AG04450 (cell line): Measurements from ENCODE around the gene MYO1G. TPM values are rescaled to one million over a fixed set of nuclear protein-coding genes. Genes with fewer than 3 reads are reported as not detected.

Source experiments
- CTCF ChIA-PET: fragments of 300-600, 350-600 bp; formaldehyde crosslinking; extraction: SDS; loops from one replicate; lab custom pipeline; 2022; ENCODE audit warnings: antibody characterized with exemption, inconsistent platforms; lab: Charles Lee
- POLR2A ChIA-PET: fragments of 350-600 bp; formaldehyde crosslinking; extraction: SDS; loops from one replicate; lab custom pipeline; 2021; ENCODE audit warnings: antibody characterized with exemption, inconsistent platforms; lab: Yijun Ruan, JAX
- DNase-seq: peaks from one replicate; pipeline ENCODE4 v3.0.0-alpha.2; 2011; ENCODE audit warnings: low read depth, low spot score
- H3K27ac ChIP-seq: one replicate; pipeline ENCODE4 v1.5.1; 2012; ENCODE audit warnings: low read depth, low read length, control low read depth
- H3K27me3 ChIP-seq: one replicate; pipeline ENCODE4 v1.6.0; 2012; ENCODE audit warnings: low read length; ENCODE audit not compliant: control insufficient read depth, insufficient read depth
- H3K4me3 ChIP-seq: 2 replicates; pipeline ENCODE4 v1.5.1; 2011; ENCODE audit warnings: mild to moderate bottlenecking, low read depth, low read length, control low read depth
- H3K9me3 ChIP-seq: 2 replicates; pipeline ENCODE4 v1.5.1; 2012; ENCODE audit warnings: low read length; ENCODE audit not compliant: control insufficient read depth, insufficient read depth
- CTCF ChIP-seq: IDR thresholded peaks from 2 replicates; pipeline ENCODE4 v1.5.1; 2011; ENCODE audit warnings: low read depth, low read length, control low read depth, inconsistent platforms
- polyA plus RNA-seq: library from polyadenylated mRNA; depleted of rRNA; stranded (reverse); fragments of >200 nt; gene quantifications from 2 replicates; pipeline ENCODE4 v1.2.3, GENCODE V29; 2011

Gene MYO1G
- polyA plus RNA-seq, 1 experiment: not detected

GRCh38 chr7:44964384-44964830, 14.4 kb downstream of the MYO1G start:
- peak; percentile 44; the same call in 1 of the 2 replicates for TF ChIP-seq CTCF
- ChIA-PET CTCF (interaction anchor here (0.5 to 1.9 kb wide), 4 partner anchors 10 to 172 kb away, joined by 3 to 7 read pairs (median 3); no protein-coding TSS in a partner anchor), POLR2A (no interaction called here)
- Histone ChIP-seq H3K4me3 (no peak overlapping the region), H3K27me3 (peaks cover 17% of the 10 kb centered on the region), H3K27ac (no peak overlapping the region), H3K9me3 (no peaks in the 10 kb centered on the region; the same call in 1 of the 2 replicates)
- DNase-seq: no peak

- Histone ChIP-seq H3K27ac (no peak overlapping the region), H3K4me3 (no peak overlapping the region), H3K27me3 (peaks cover 17% of the 10 kb centered on the region), H3K9me3 (no peaks in the 10 kb centered on the region; the same call in 1 of the 2 replicates)
- ChIA-PET POLR2A (no interaction called here), CTCF (interaction anchor here (0.5 to 1.9 kb wide), 5 partner anchors 10 to 172 kb away, joined by 3 to 7 read pairs (median 3); no protein-coding TSS in a partner anchor)
- no peak for TF ChIP-seq CTCF
- no peak for DNase-seq
Measured at GRCh38 chr7:44963364-44964290, 15.2 kb downstream of the MYO1G start.

GRCh38 chr7:44962483-44963251, 16.1 kb downstream of the MYO1G start:
- Histone ChIP-seq H3K27ac (no peak overlapping the region), H3K4me3 (peak overlapping the region; percentile 54), H3K9me3 (no peaks in the 10 kb centered on the region; the same call in 1 of the 2 replicates), H3K27me3 (peaks cover 17% of the 10 kb centered on the region)
- ChIA-PET CTCF (interaction anchor here (0.7 kb wide), 1 partner anchor 116 kb away, joined by 3 read pairs; no protein-coding TSS in a partner anchor), POLR2A (no interaction called here)
- 0 out of 2 replicates have a peak, but pooled peaks have one; percentile 2 for TF ChIP-seq CTCF
- no peak for DNase-seq

GRCh38 chr7:44961844-44962482, 16.9 kb downstream of the MYO1G start:
- ChIA-PET CTCF (no interaction called here), POLR2A (no interaction called here)
- no peak for DNase-seq
- no peak overlapping the region for H3K27ac ChIP-seq
- H3K9me3 ChIP-seq: no peaks in the 10 kb centered on the region; the same call in 1 of the 2 replicates
- no peak for TF ChIP-seq CTCF
- no peak overlapping the region for H3K4me3 ChIP-seq
- H3K27me3 ChIP-seq: peaks cover 17% of the 10 kb centered on the region
